Neutrophil (primary cell): ENCODE data around the gene LUM.

Experiments used
- H3K27ac ChIP-seq: fragments of 200-600 bp; sonication (generic); 2 replicates; pipeline ENCODE4 v1.5.1; 2016; ENCODE audit warnings: mild to moderate bottlenecking, moderate library complexity
- H3K27me3 ChIP-seq: fragments of 200-600 bp; sonication (generic); 2 replicates; pipeline ENCODE4 v1.6.0; 2016; ENCODE audit warnings: mild to moderate bottlenecking
- H3K36me3 ChIP-seq: fragments of 200-600 bp; sonication (generic); 2 replicates; pipeline ENCODE4 v1.5.1; 2017
- H3K4me1 ChIP-seq, 2 experiments: fragments of 200-600 bp in 1 of 2; sonication (generic) in 1 of 2; 1 replicate in 1 of 2; 2 replicates in 1 of 2; pipeline versions ENCODE4 v1.5.1 to v1.6.1; 2013 to 2016; ENCODE audit warnings: low read depth in 1 of 2, low read length in 1 of 2, mild to moderate bottlenecking in 1 of 2, moderate library complexity in 1 of 2; ENCODE audit not compliant: control insufficient read depth in 1 of 2, insufficient read depth in 1 of 2
- H3K4me3 ChIP-seq, 2 experiments: fragments of 200-600 bp in 1 of 2; sonication (generic) in 1 of 2; 1 replicate in 1 of 2; 2 replicates in 1 of 2; pipeline ENCODE4 v1.5.1; 2013 to 2016; ENCODE audit warnings: low read depth in 1 of 2, low read length in 1 of 2, mild to moderate bottlenecking in 1 of 2, moderate library complexity in 1 of 2
- H3K9me3 ChIP-seq: fragments of 200-600 bp; sonication (generic); 2 replicates; pipeline ENCODE4 v1.5.1; 2016
- TF ChIP-seq, protein P1 (sequence below): fragments of 200-600 bp; sonication (generic); IDR thresholded peaks from 2 replicates; pipeline ENCODE4 v1.5.1; 2016; ENCODE audit warnings: antibody characterized with exemption

Gene LUM

DNA sequence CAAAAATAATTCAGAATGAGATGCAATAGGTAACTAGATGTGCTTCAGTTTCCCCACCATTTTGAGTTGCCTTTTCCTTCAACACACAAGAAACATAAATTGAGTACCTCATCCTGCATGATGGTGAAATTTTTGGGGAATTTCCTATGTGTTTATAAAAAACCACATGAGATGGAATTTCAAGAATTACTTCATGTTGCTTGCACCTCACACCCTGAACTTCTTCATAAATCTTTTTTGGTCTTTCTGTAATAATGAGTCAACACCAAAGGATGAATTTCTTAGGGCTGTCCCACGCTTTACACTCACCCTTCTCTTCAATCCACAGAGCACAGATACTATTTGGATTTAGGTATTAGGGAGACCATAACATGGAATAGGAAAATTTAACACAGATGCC lies 22.6 kb upstream of the LUM start:
- Histone ChIP-seq H3K4me1 (no peaks in the 10 kb centered on the region), H3K36me3 (no peaks in the 10 kb centered on the region), H3K27me3 (no peaks in the 10 kb centered on the region), H3K27ac (no peak overlapping the region), H3K9me3 (no peaks in the 10 kb centered on the region), H3K4me3 (no peak overlapping the region)
- TF ChIP-seq, protein P1, sequence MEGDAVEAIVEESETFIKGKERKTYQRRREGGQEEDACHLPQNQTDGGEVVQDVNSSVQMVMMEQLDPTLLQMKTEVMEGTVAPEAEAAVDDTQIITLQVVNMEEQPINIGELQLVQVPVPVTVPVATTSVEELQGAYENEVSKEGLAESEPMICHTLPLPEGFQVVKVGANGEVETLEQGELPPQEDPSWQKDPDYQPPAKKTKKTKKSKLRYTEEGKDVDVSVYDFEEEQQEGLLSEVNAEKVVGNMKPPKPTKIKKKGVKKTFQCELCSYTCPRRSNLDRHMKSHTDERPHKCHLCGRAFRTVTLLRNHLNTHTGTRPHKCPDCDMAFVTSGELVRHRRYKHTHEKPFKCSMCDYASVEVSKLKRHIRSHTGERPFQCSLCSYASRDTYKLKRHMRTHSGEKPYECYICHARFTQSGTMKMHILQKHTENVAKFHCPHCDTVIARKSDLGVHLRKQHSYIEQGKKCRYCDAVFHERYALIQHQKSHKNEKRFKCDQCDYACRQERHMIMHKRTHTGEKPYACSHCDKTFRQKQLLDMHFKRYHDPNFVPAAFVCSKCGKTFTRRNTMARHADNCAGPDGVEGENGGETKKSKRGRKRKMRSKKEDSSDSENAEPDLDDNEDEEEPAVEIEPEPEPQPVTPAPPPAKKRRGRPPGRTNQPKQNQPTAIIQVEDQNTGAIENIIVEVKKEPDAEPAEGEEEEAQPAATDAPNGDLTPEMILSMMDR: no peak

DNA sequence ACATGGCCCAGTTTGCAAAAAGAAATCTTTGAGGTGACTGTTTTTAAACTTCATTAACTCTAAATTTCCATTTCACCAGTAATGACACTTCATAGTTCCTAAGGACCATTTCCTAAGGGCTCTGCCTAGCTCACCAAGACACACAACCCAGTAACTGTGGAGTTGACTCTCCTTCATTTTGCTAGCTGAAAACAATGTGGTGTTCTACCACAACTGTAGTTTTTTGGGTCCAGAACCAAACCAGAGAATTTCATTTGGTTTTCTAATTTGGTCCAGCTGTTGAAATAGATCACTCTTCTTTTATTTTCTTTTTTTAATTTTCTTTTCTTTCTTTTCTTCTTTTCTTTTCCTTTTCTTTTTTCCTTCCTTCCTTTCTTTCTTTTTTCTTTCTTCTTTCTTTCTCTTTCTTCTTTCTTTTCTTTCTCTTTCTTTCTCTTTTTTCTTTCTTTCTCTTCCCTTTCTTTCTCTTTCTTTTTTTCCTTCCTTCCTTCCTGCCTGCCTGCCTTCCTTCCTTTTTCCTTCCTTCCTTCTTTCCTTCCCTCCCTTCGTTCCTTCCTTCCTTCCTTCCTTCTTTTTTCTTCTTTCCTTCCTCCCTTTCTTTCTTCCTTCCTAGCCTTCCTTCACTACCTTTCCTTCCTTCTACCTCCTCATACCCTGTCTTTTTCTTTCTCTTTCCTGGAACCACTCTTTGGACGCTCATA lies 18.5 kb upstream of the LUM start:
- no peaks in the 10 kb centered on the region for H3K36me3 ChIP-seq
- no peaks in the 10 kb centered on the region for H3K27me3 ChIP-seq
- H3K27ac ChIP-seq: no peak overlapping the region
- H3K4me3 ChIP-seq: no peak overlapping the region
- TF ChIP-seq, protein P1: no peak
- H3K4me1 ChIP-seq: no peaks in the 10 kb centered on the region
- H3K9me3 ChIP-seq: no peaks in the 10 kb centered on the region

DNA sequence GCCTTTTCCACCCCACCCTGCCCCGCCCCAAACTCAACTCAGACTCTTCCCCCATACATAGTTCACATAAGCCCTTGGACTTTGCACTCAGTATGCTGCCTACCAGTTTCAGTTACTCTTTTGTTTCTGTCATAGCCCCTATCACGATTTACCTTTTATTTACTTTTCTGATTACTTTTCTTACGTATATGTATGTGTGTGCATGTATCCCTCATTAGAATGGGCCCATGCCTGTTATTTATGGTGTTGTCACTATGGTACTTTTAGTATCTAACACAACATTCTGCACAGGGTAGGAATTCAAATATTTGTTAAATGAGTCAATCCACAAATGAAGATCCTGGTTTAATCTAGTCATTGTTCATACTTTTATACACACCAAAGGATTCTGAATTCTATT lies 16.5 kb upstream of the LUM start:
- H3K27me3 ChIP-seq: no peaks in the 10 kb centered on the region
- H3K27ac ChIP-seq: no peak overlapping the region
- no peaks in the 10 kb centered on the region for H3K36me3 ChIP-seq
- H3K9me3 ChIP-seq: no peaks in the 10 kb centered on the region
- TF ChIP-seq, protein P1: no peak
- no peak overlapping the region for H3K4me3 ChIP-seq
- no peaks in the 10 kb centered on the region for H3K4me1 ChIP-seq

DNA sequence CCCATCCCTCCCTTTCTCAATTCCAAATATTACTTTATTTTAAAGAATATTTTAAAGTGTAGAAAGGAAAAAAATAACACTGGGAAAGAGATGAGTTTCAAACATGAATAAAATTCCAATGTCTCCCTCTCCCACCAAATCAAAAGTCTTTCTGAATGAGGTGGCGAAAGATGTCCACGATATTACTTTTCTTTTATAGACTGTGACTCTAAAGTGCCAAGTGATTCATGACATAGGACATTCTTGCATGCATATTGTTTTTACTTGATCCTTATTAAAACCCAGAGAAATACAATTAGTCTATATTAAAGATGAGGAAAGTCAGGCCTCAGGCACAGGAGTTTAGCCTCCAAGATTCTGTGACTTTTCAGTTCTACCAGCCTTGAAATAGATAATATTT lies 16.0 kb upstream of the LUM start:
- Histone ChIP-seq H3K4me1 (no peaks in the 10 kb centered on the region), H3K9me3 (no peaks in the 10 kb centered on the region), H3K27me3 (no peaks in the 10 kb centered on the region), H3K36me3 (no peaks in the 10 kb centered on the region), H3K27ac (no peak overlapping the region), H3K4me3 (no peak overlapping the region)
- TF ChIP-seq, protein P1: no peak

DNA sequence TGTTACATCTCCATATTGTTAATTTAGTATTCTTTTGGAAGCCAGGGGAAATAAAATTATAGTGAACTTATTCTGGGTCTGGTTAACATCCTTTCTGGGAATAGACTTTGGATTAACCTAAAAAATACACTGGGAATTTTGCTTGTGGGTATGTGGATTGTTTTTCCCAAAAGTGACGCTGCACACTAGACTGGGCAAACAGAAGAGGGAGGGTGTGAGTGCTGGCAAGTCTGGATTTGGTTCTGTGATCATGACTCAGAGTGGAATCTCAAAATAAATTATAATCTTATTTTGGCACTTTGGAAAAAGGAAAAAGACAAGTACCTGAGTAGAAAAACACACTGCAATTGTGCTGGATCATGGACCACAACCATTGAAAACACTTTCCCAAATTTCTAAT lies 15.2 kb upstream of the LUM start:
- Histone ChIP-seq H3K36me3 (no peaks in the 10 kb centered on the region), H3K4me1 (no peaks in the 10 kb centered on the region), H3K9me3 (no peaks in the 10 kb centered on the region), H3K27ac (no peak overlapping the region), H3K4me3 (no peak overlapping the region), H3K27me3 (no peaks in the 10 kb centered on the region)
- TF ChIP-seq, protein P1: no peak
